ENCODE data around the gene TSBP1. TPM values are rescaled to one million over a fixed set of nuclear protein-coding genes. Genes with fewer than 3 reads are reported as not detected.

Gene TSBP1
- total RNA-seq, 1 experiment from 2014 or later: not detected

- H3K27ac ChIP-seq (ENCODE audit: low read depth, low read length, poor library complexity, severe bottlenecking): no peak overlapping the region
- no peaks in the 10 kb centered on the region for H3K4me1 ChIP-seq (ENCODE audit: insufficient read depth, low read length, poor library complexity, severe bottlenecking)
- DNase-seq (ENCODE audit: low spot score): no peak
- no peaks in the 10 kb centered on the region for H3K27me3 ChIP-seq (replicated peaks; ENCODE audit: insufficient read depth, low read depth, low read length, poor library complexity)
- no peak overlapping the region for H3K4me3 ChIP-seq (ENCODE audit: low read depth, low read length, poor library complexity, severe bottlenecking)
- ChIA-PET POLR2A (ENCODE audit: low non-redundant PET) (no interaction called here), CTCF (no interaction called here)
- H3K36me3 ChIP-seq (ENCODE audit: insufficient read depth, low read length, poor library complexity, severe bottlenecking): no peaks in the 10 kb centered on the region
- no peak for TF ChIP-seq CTCF (conservative IDR thresholded peaks at IDR 0.05; ENCODE audit: low read depth, low read length)
- no peak for TF ChIP-seq EZH2 (IDR thresholded peaks at IDR 0.05; ENCODE audit: borderline replicate concordance, low read depth, low read length, poor library complexity, severe bottlenecking)
- BruUV-seq (replicated peaks): no TSS peak
- intact Hi-C loops (cut with micrococcal nuclease; ENCODE audit: unreplicated experiment): no loop called here
- no peaks in the 10 kb centered on the region for H3K9me3 ChIP-seq (ENCODE audit: low read depth, low read length, poor library complexity, severe bottlenecking)
Measured at GRCh38 chr6:32337186-32337805, 34.4 kb downstream of the TSBP1 start.

DNA sequence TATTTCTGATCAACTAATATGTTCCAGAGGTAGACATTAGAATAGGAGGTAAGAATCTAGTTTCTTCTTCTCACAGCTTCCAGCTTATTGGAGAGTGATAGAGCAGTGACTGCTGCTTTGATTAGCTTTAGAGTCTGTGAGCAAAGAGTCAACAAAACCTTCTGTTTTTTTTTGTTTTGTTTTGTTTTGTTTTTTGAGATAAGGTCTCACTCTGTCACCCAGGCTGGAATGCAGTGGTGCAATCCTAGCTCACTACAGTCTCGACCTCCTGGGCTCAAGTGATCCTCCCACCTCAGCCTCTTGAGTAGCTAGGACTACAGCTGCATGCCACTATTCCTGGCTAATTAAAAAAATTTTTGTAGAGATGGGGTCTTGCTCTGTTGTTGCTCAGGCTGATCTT, 39.3 kb downstream of the TSBP1 start:
- Histone ChIP-seq H3K4me1 (ENCODE audit: insufficient read depth, low read length, poor library complexity, severe bottlenecking) (no peaks in the 10 kb centered on the region), H3K36me3 (ENCODE audit: insufficient read depth, low read length, poor library complexity, severe bottlenecking) (no peaks in the 10 kb centered on the region), H3K9me3 (ENCODE audit: low read depth, low read length, poor library complexity, severe bottlenecking) (no peaks in the 10 kb centered on the region), H3K4me3 (ENCODE audit: low read depth, low read length, poor library complexity, severe bottlenecking) (no peak overlapping the region), H3K27me3 (replicated peaks; ENCODE audit: insufficient read depth, low read depth, low read length, poor library complexity) (no peaks in the 10 kb centered on the region), H3K27ac (ENCODE audit: low read depth, low read length, poor library complexity, severe bottlenecking) (no peak overlapping the region)
- ChIA-PET POLR2A (ENCODE audit: low non-redundant PET) (no interaction called here), CTCF (no interaction called here)
- intact Hi-C loops (cut with micrococcal nuclease; ENCODE audit: unreplicated experiment): no loop called here
- no peak for TF ChIP-seq EZH2 (IDR thresholded peaks at IDR 0.05; ENCODE audit: borderline replicate concordance, low read depth, low read length, poor library complexity, severe bottlenecking)
- TF ChIP-seq CTCF (conservative IDR thresholded peaks at IDR 0.05; ENCODE audit: low read depth, low read length): no peak
- no TSS peak for BruUV-seq (replicated peaks)
- DNase-seq (ENCODE audit: low spot score): no peak

DNA sequence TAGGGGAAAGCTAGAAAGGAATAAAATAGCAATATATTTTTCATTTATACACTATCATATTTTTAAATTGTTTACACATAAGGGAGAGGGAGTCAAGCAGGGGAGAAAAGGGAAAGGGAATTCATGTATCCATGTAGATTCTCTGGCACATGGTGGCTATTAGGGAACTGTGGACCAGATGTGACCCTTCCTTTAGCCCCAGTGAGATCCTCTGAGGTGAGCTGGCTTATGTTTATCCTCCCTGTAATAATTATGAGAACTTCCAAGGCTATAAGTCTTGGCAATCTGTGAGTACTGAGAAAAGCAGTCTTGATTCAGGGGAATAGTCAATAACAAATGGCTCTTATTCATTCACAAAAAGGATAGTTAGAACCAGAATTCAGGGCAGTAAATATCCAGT, 42.6 kb downstream of the TSBP1 start:
- BruUV-seq (replicated peaks): no TSS peak
- no peak overlapping the region for H3K27ac ChIP-seq (ENCODE audit: low read depth, low read length, poor library complexity, severe bottlenecking)
- no peaks in the 10 kb centered on the region for H3K27me3 ChIP-seq (replicated peaks; ENCODE audit: insufficient read depth, low read depth, low read length, poor library complexity)
- POLR2A ChIA-PET (ENCODE audit: low non-redundant PET): interaction anchor here (0.6 kb wide), 1 partner anchor 244 kb away, joined by 4 read pairs; no protein-coding TSS in a partner anchor
- TF ChIP-seq CTCF (conservative IDR thresholded peaks at IDR 0.05; ENCODE audit: low read depth, low read length): no peak
- TF ChIP-seq EZH2 (IDR thresholded peaks at IDR 0.05; ENCODE audit: borderline replicate concordance, low read depth, low read length, poor library complexity, severe bottlenecking): no peak
- H3K36me3 ChIP-seq (ENCODE audit: insufficient read depth, low read length, poor library complexity, severe bottlenecking): no peaks in the 10 kb centered on the region
- intact Hi-C loops (cut with micrococcal nuclease; ENCODE audit: unreplicated experiment): no loop called here
- DNase-seq (ENCODE audit: low spot score): no peak
- H3K9me3 ChIP-seq (ENCODE audit: low read depth, low read length, poor library complexity, severe bottlenecking): no peaks in the 10 kb centered on the region
- CTCF ChIA-PET: no interaction called here
- H3K4me3 ChIP-seq (ENCODE audit: low read depth, low read length, poor library complexity, severe bottlenecking): no peak overlapping the region
- peaks cover under 1% of the 10 kb centered on the region for H3K4me1 ChIP-seq (ENCODE audit: insufficient read depth, low read length, poor library complexity, severe bottlenecking)

Data from A673 (cell line).